HG03575 (cell line): ENCODE results near the gene DNAJC11.
"Not testable (repeated sequence)": the region's sequence is repeated elsewhere in the genome, so short reads cannot be mapped to it uniquely, and the experiment has no call there.

Source experiments
- ATAC-seq: cut with Tn5 transposase; IDR thresholded peaks from one replicate; pipeline ENCODE4 v1.9.1; 2021; ENCODE audit not compliant: unreplicated experiment, insufficient number of reproducible peaks, low FRiP score; ENCODE audit errors: extremely low read depth

The DNAJC11 gene

DNA sequence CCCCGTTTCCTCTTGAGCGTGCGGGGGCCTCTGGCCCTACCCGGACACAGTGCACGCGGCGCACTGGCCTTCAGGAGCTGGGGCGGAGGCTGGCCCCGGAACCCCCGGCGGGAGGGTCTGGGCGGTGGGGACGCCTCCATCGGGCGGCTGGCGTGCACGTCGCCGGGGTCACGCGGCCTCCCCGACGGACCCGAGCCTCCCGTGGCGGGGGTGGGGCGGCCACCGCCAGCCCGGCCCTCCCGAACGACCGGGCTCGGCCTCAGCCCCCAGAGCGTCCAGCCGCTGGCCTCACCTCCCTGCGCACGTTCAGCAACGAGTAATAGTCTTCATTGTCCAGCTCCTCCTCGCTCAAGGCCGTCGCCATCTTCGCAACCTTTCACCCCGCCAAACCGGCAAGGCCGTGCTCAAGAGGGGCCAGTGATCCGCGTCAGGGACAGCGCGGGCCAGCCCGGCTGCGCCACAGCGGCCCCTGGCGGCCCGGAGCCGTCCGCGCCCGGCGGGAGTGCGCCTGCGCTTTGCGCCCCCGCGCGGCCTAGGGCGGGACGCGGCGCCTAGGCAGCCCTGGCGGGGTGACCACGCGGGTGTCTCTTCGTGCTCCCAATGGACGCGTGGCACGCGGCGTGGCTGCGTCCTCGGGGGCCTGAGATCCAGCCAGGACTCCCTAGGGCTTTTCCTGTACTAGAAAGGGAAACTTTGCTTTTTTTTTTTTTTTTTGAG, at the start of gene DNAJC11:
Gene DNAJC11, minus strand, starts transcription at position 380 of the 717 bp plus-strand sequence. Its CDS starts 16 bp downstream, at position 364.
- no peak for ATAC-seq

- no peak for ATAC-seq
Measured at GRCh38 chr1:6750490-6750889, 48.9 kb upstream of the DNAJC11 start.

GRCh38 chr1:6747674-6748073, 46.1 kb upstream of the DNAJC11 start:
- no peak for ATAC-seq

GRCh38 chr1:6745073-6745472, 43.5 kb upstream of the DNAJC11 start:
- ATAC-seq: no peak

DNA sequence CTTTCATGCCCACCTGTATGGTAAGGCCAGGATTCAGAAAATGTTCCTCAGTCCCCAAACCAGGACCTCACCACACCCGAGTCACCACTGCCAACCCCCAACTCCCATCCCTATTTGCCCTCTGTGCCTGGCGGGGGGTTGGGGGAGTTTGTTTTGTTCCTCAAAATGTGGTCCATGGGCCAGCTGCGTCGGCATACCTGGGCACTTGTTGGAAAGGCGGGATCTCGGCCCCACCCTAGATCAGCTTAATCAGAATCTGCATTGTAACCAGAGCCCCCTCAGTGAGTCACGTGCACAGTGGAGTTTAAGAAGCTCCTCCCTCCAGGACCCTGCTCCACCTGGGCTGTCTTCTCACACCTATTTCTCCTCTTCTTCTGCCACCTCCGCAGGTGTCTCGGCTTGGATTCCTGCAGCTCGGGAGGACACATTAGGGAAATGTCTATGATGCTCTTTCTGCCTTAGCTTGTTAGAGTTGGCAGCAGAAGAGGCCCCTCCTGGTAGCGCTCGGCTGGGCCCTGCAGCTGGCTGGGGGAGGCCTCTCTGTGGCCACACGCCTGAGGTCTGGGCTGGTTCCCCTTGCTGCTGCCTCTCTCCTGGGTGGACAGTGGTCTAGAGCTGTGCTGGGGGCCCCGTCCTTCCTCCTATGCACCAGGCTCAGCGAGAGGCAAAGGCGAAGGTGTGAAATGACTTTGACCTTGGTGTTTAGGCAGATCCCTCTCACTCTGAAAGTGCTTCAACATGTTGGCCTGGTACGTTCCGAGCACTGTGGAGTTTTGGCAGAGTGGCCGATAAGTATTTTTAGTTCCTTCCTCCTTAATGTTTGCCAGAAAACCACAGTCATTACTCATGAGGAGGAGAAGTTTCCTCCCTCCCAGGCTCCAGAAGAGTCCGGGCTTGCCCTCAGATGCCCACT, 41.8 kb upstream of the DNAJC11 start:
- ATAC-seq: no peak

GRCh38 chr1:6742676-6743188, 41.1 kb upstream of the DNAJC11 start:
- not testable (repeated sequence) for ATAC-seq

GRCh38 chr1:6738987-6739676, 37.5 kb upstream of the DNAJC11 start:
- ATAC-seq: no peak

DNA sequence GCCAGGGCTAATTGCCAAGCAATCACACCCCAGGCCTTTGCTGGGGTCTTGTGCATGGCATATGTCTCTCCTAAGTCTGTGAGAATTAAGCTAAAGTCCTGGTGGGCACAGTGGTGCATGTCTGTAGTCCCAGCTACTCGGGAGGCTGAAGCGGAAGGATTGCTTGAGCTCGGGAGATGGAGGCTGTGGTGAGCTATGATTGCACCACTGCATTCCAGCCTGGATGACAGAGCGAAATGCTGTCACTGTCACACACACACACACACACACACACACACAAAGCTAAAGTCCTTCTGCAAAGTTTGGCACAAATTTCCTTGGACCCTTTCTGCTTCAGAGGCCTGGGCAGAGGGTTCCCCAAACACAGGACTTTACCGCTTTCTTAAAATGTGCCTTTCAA, 31.3 kb upstream of the DNAJC11 start:
- no peak for ATAC-seq

- ATAC-seq: no peak
Measured at GRCh38 chr1:6731905-6732304, 30.3 kb upstream of the DNAJC11 start.

DNA sequence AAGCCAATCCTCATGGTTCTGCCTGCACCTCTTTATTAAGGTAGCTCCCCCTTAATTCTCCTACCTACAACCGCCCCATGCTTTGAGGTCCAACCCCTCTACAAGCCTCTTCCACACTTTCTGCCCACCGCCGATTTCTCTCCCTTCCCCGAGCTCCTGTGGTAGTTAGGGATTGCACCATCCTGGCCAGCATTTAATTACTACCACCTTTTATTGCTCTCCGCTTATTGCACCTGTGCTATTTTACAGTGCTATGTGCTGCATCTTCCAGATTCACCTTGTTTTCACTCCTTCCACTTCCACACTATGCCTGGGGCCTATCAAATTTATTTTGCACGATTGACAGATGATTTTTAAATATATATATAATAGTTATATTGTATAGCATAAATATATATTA, 29.3 kb upstream of the DNAJC11 start:
- ATAC-seq: no peak

DNA sequence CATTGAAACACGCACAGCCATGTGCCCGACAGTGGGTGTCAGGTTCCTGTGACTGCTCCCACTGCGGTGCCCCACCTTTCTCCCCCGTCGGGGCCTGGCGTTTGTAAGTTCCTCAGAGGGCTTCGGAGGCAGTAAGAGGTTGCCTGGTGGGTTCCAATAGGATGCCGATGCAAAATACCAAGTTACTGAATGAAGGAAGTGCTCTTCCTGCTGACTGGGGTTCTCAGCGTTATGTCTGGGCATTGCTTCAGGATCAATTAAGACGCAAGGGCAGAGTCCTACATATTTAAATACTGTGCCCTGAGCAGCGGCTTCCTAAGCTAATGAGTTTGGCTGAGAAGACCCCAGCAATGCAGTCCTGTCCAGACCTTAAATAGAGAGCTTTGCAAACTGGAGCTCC, 28.9 kb upstream of the DNAJC11 start:
- no peak for ATAC-seq

- no peak for ATAC-seq
Measured at GRCh38 chr1:6727535-6727934, 25.9 kb upstream of the DNAJC11 start.

DNA sequence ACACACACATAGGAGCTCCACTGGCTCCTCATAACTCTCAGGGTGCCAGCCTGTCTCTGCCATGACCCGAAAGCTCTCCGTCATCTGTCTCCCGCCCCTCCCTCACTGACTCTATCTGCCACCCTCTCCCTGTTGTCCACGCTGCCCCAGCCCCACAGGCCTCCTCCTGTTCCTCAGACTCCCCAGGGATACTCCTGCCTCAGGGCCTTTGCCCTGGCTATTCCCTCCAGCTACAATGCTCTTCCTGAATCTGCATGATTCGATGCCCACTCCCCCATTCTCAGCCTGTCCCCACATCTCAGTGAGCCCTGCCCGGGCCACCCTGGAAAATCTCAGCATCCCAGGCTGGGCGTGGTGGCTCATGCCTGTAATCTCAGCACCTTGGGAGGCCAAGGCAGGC, 24.6 kb upstream of the DNAJC11 start:
- ATAC-seq: no peak

GRCh38 chr1:6724517-6725141, 23.0 kb upstream of the DNAJC11 start:
- ATAC-seq: no peak

- no peak for ATAC-seq
Measured at GRCh38 chr1:6723621-6724428, 22.2 kb upstream of the DNAJC11 start.

- ATAC-seq: no peak
Measured at GRCh38 chr1:6711174-6711573, 9.6 kb upstream of the DNAJC11 start.

DNA sequence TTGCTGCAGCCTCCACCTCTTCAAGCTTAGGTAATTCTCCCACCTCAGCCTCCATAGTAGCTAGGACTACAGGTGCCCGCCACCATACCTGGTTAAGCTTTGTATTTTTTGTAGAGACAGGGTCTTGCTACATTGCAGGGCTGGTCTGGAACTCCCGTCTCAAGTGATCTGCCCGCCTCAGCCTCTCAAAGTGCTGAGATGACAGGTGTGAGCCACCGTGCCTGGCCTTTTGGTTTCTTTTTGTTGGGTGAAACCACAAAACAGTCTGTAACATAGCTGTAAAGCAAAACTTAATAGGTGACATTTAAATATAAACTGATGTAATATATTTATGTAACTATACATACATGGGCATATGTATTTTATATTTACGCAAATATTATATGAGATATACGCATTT, 3.1 kb upstream of the DNAJC11 start:
- ATAC-seq: no peak

DNA sequence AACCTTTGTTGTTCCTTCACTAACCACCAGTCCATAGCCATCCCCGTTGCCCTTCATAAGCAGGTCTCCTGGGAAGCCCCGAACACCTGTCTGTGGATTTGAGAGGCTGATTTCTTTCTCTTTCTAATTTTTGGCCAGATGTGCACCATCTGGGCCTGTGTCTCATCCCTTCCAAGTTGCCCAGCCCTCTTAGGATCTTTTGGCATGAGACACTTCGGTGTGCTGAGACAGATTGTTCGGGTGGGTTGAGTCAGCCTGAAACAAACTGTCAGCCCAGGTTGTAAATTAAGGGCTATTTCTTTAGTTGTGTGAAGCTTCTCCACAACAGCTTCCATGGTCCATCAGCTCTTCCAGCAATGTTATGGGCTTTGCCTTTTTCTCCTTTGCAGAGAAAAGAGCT, 1.4 kb upstream of the DNAJC11 start:
- no peak for ATAC-seq
